ENCODE data around the gene HS3ST3A1. TPM values are rescaled to one million over a fixed set of nuclear protein-coding genes. Genes with fewer than 3 reads are reported as not detected.

Gene HS3ST3A1
- total RNA-seq, 1 donor from 2014 or later = 8.8 TPM

DNA sequence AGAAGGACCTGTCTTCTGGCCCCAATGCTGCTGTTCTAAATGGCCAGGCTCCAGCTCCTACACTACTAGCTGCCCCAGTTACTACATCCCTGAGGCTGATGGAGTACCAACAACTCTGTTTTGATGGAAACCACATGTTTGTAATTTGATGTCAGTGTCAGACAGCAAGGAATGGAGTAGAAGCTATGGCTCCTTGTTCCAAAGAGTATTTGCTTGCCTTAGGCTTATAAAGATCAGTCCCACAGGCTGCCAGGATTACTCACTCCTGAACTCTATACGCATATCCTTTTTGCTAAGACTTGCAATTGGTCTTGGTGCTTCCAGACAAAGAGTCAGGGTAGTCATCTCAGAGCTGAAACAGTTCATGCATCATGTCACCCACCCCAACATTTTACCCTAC, 139.6 kb downstream of the HS3ST3A1 start:
- peaks cover 5% of the 10 kb centered on the region for H3K27me3 Mint-ChIP-seq (ENCODE audit: low read depth)
- peaks cover 1% of the 10 kb centered on the region for H3K36me3 Mint-ChIP-seq (ENCODE audit: low read depth)
- no peaks in the 10 kb centered on the region for H3K9me3 Mint-ChIP-seq (ENCODE audit: low read depth)
- no peak overlapping the region for H3K4me3 Mint-ChIP-seq (ENCODE audit: unreplicated experiment)
- peaks cover 13% of the 10 kb centered on the region for H3K4me1 Mint-ChIP-seq (ENCODE audit: low read depth)
- no peak for TF ChIP-seq CTCF (IDR thresholded peaks at IDR 0.05)
- no peak for DNase-seq (ENCODE audit: low spot score)
- H3K27ac Mint-ChIP-seq (ENCODE audit: unreplicated experiment) = no peak overlapping the region

DNA sequence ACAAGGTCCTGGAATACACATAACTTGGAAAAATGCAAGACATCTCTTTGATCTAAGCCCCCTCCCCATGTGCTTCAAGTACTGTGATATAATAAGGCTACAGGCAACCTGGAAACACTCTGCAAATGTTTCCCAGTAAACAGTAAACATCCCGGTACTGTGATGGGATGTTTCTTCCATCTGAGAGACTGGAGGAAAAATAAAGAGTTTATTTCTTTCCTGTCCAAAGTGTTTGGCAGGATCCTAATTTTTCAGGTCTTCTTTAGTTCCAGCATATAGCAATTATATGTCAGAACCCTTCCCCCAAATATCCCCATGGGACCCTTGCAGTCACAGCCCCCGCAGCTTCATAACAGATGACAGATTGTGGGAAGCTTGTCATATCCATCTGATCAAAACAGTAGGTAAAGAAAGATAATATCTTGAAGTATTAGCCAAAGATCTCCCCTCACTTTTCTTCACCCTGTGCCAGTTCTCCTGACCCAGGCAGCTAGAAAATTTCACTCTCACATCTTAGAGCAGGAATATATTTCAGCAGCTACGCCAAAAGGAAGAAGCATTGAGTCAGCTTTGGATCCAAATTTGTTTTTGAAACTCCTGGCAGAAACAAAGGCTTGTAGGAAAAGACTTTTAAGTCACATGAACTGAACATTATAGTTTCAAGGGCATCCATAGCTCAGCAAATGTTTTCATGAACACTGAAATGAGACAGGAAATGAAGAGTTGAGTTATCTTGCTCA, 141.3 kb downstream of the HS3ST3A1 start:
- peaks cover 1% of the 10 kb centered on the region for H3K36me3 Mint-ChIP-seq (ENCODE audit: low read depth)
- no peak for TF ChIP-seq CTCF (IDR thresholded peaks at IDR 0.05)
- peaks cover 5% of the 10 kb centered on the region for H3K27me3 Mint-ChIP-seq (ENCODE audit: low read depth)
- no peaks in the 10 kb centered on the region for H3K9me3 Mint-ChIP-seq (ENCODE audit: low read depth)
- H3K4me1 Mint-ChIP-seq (ENCODE audit: low read depth) = peaks cover 13% of the 10 kb centered on the region
- H3K4me3 Mint-ChIP-seq (ENCODE audit: unreplicated experiment) = no peak overlapping the region
- H3K27ac Mint-ChIP-seq (ENCODE audit: unreplicated experiment) = no peak overlapping the region
- DNase-seq (ENCODE audit: low spot score) = no peak

DNA sequence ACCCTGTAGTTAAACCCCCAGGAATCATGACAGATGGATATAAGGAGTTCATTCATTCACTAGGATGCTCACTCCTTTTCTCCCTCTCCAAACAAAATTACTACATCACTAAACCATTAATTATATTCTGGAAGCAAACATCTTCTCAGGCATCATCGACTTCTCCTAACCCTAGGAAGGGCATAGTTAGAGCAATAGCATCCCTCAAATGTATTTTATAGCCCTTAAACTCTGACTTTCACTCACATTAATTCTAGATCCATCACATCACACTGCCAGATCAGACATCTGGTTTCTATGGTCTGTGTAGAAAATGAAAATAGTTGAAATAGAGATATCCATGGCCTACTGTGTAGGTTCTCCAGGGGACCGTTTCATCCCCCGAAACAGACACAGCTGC, 143.9 kb downstream of the HS3ST3A1 start:
- no peak for DNase-seq (ENCODE audit: low spot score)
- Mint-ChIP-seq H3K27me3 (ENCODE audit: low read depth) (peaks cover 5% of the 10 kb centered on the region), H3K27ac (ENCODE audit: unreplicated experiment) (no peak overlapping the region), H3K4me1 (ENCODE audit: low read depth) (peaks cover 10% of the 10 kb centered on the region), H3K9me3 (ENCODE audit: low read depth) (no peaks in the 10 kb centered on the region), H3K36me3 (ENCODE audit: low read depth) (peaks cover 1% of the 10 kb centered on the region), H3K4me3 (ENCODE audit: unreplicated experiment) (no peak overlapping the region)
- TF ChIP-seq CTCF (IDR thresholded peaks at IDR 0.05) = no peak

Small RNA genes lying within 50 kb of the gene (microRNA-seq; reads per million reads assigned to microRNA genes)
- not detected for gene MIR548H3 (ENCODE audit: borderline number of aligned reads)
